SK-N-SH treated with all-trans-retinoic acid at 6 μM for 48 hours (cell line): ENCODE data around the gene PHACTR3.

ENCODE experiments used
- ATAC-seq: fragments of 200-7000 bp; cut with Tn5 transposase; 3 replicates; pipeline ENCODE4 v1.9.1; 2020; ENCODE audit warnings: mild to moderate bottlenecking, moderate library complexity
- ARNTL ChIP-seq: fragments of 450-650 bp; formaldehyde crosslinking; IDR thresholded peaks from 2 replicates; pipeline ENCODE4 v1.5.0; 2020; ENCODE audit warnings: low read depth, mild to moderate bottlenecking, moderate library complexity, borderline replicate concordance
- CSDC2 ChIP-seq: fragments of 250-450 bp; sonication (Bioruptor Pico); IDR thresholded peaks from 2 replicates; pipeline ENCODE4 v1.5.0; 2020; ENCODE audit warnings: mild to moderate bottlenecking, moderate library complexity
- CSRNP3 ChIP-seq: fragments of 250-450 bp; sonication (Bioruptor Pico); IDR thresholded peaks from 2 replicates; pipeline ENCODE4 v1.5.1; 2021; ENCODE audit warnings: mild to moderate bottlenecking, moderate library complexity
- ESRRG ChIP-seq: fragments of 250-450 bp; sonication (Bioruptor Pico); IDR thresholded peaks from 2 replicates; pipeline ENCODE4 v1.6.1; 2021; ENCODE audit warnings: mild to moderate bottlenecking
- GLIS3 ChIP-seq: fragments of 250-450 bp; sonication (Bioruptor Pico); IDR thresholded peaks from 2 replicates; pipeline ENCODE4 v1.5.0; 2020; ENCODE audit warnings: mild to moderate bottlenecking, moderate library complexity
- ISL1 ChIP-seq: fragments of 250-450 bp; sonication (Bioruptor Pico); IDR thresholded peaks from 2 replicates; pipeline ENCODE4 v2.1.2; 2022; ENCODE audit warnings: mild to moderate bottlenecking, moderate library complexity
- OSR1 ChIP-seq: fragments of 250-450 bp; sonication (Bioruptor Pico); IDR thresholded peaks from 2 replicates; pipeline ENCODE4 v1.8.0; 2022; ENCODE audit warnings: moderate library complexity, mild to moderate bottlenecking, inconsistent platforms
- PPARA ChIP-seq: fragments of 250-450 bp; sonication (Bioruptor Pico); IDR thresholded peaks from 2 replicates; pipeline ENCODE4 v1.5.0; 2020; ENCODE audit warnings: mild to moderate bottlenecking, borderline replicate concordance
- SNAI2 ChIP-seq: fragments of 250-450 bp; sonication (Bioruptor Pico); IDR thresholded peaks from 2 replicates; pipeline ENCODE4 v1.5.0; 2020; ENCODE audit warnings: mild to moderate bottlenecking, moderate library complexity
- TCF4 ChIP-seq: fragments of 250-450 bp; sonication (Bioruptor Pico); IDR thresholded peaks from 2 replicates; pipeline ENCODE4 v1.8.0; 2021; ENCODE audit warnings: mild to moderate bottlenecking, moderate library complexity, borderline replicate concordance
- TOX ChIP-seq: fragments of 250-450 bp; sonication (Bioruptor Pico); IDR thresholded peaks from 2 replicates; pipeline ENCODE4 v1.8.0; 2021; ENCODE audit warnings: mild to moderate bottlenecking, moderate library complexity, borderline replicate concordance
- TSHZ2 ChIP-seq: fragments of 250-450 bp; sonication (Bioruptor Pico); IDR thresholded peaks from 2 replicates; pipeline ENCODE4 v1.5.0; 2020; ENCODE audit warnings: mild to moderate bottlenecking, moderate library complexity
- ZC3H10 ChIP-seq: fragments of 250-450 bp; sonication (Bioruptor Pico); IDR thresholded peaks from 2 replicates; pipeline ENCODE4 v1.5.1; 2021; ENCODE audit warnings: mild to moderate bottlenecking, moderate library complexity
- ZFP3 ChIP-seq: fragments of 250-450 bp; sonication (Bioruptor Pico); IDR thresholded peaks from 2 replicates; pipeline ENCODE4 v1.5.0; 2020; ENCODE audit warnings: mild to moderate bottlenecking, moderate library complexity
- ZNF565 ChIP-seq: fragments of 450-650 bp; formaldehyde crosslinking; conservative IDR thresholded peaks from 2 replicates; pipeline ENCODE4 v1.5.0; 2020; ENCODE audit warnings: low read depth, mild to moderate bottlenecking, moderate library complexity
- ZNF70 ChIP-seq: fragments of 450-650 bp; formaldehyde crosslinking; IDR thresholded peaks from 2 replicates; pipeline ENCODE4 v1.5.0; 2020; ENCODE audit warnings: mild to moderate bottlenecking, moderate library complexity
- ZNF8 ChIP-seq: fragments of 450-650 bp; formaldehyde crosslinking; IDR thresholded peaks from 2 replicates; pipeline ENCODE4 v1.5.0; 2020; ENCODE audit warnings: mild to moderate bottlenecking, moderate library complexity
- TF ChIP-seq, protein P1 (sequence below): fragments of 250-450 bp; sonication (Bioruptor Pico); IDR thresholded peaks from 2 replicates; pipeline ENCODE4 v1.5.1; 2020; ENCODE audit warnings: low read depth, mild to moderate bottlenecking, moderate library complexity
- TF ChIP-seq, protein P2 (sequence below): fragments of 250-450 bp; sonication (Bioruptor Pico); IDR thresholded peaks from 2 replicates; pipeline ENCODE4 v1.8.0; 2020; ENCODE audit warnings: mild to moderate bottlenecking, moderate library complexity, borderline replicate concordance

Gene PHACTR3

DNA sequence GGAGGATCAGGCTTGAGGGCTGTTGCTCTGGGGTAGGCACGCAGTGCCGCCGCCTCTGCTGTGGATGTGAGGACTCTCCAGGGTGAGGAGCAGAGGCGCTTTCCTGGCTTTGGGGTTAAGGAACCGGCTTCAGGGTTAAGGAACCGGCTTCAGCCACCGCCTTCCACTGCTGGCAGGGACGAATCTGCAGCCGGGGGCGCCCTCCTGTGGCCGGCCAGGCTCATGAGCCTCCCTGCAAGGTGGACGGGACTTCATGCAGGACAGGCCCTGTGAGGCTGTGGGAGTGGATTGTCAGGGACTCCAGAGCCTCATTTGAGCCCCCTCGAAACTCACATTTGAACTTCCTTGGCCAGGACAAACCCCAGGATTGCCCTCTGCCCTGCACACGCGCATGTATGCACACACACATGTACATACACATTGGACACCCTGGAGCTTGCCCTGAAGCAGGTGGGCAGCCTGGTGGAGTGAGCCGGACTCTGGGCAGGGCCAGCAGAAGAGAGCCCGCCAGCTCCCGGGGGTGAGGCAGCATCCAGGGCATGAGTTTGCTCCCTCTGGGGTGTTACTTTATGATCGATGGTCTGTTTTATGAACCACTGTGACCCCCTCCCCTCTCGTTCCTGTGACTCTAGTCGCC is 146.9 kb downstream of the PHACTR3 start:
- ATAC-seq = peak; percentile 34; the same call in 1 of the 3 replicates
- TF ChIP-seq TOX (CRISPR knock-in tag) (no peak), SNAI2 (CRISPR knock-in tag) (no peak), ZNF8 (CRISPR knock-in tag) (no peak), ZNF565 (CRISPR knock-in tag) (no peak), CSDC2 (no peak), TSHZ2 (CRISPR knock-in tag) (no peak), ISL1 (no peak), ZNF70 (no peak), ZFP3 (CRISPR knock-in tag) (no peak)

- no peak for ATAC-seq
- TF ChIP-seq ESRRG (CRISPR knock-in tag) (no peak), PPARA (no peak), TOX (CRISPR knock-in tag) (no peak), ZNF70 (no peak), OSR1 (no peak), ZC3H10 (no peak), GLIS3 (CRISPR knock-in tag) (no peak), ZNF8 (CRISPR knock-in tag) (no peak), TSHZ2 (CRISPR knock-in tag) (no peak), SNAI2 (CRISPR knock-in tag) (no peak), ISL1 (no peak)
These were observed 147.8 kb downstream of the PHACTR3 start for GRCh38 chr20:59752101-59752586.

DNA sequence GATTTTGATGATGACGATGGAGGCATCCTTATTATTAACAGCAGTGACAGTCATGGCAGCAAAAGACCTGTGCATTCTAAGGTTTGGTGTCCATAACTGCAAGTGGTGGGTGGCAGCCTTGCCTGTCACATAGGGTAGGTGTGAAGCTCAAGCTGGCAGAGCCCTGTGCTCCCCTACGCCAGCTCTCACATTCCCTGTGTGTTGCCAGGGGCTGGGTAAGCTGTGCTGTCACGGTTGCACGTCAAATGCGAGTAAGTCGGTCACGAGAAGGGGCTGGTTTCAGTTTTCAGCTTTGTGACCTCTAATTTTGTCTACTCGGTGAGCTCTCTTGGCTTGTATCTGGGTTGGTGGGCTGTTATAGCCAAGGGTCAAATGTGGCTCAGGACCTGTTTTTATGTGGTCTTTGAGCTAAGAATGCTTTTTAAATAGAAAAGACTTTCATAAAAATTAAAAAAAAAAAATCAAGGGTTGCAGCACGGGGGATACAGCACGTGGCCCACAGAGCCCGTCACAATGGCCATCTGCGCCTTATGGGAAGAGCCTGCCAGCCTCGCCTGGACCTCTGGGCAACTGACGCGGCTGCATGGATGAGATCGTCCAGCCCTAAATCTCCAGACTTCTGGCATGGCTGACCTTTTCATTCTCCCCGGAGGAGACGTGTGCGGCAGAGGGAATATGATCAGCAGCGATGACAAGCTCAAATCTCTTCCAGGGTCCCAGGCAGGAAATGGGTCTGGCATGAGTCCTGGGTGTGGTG is 148.5 kb downstream of the PHACTR3 start:
- no peak for ATAC-seq
- TF ChIP-seq, protein P1, sequence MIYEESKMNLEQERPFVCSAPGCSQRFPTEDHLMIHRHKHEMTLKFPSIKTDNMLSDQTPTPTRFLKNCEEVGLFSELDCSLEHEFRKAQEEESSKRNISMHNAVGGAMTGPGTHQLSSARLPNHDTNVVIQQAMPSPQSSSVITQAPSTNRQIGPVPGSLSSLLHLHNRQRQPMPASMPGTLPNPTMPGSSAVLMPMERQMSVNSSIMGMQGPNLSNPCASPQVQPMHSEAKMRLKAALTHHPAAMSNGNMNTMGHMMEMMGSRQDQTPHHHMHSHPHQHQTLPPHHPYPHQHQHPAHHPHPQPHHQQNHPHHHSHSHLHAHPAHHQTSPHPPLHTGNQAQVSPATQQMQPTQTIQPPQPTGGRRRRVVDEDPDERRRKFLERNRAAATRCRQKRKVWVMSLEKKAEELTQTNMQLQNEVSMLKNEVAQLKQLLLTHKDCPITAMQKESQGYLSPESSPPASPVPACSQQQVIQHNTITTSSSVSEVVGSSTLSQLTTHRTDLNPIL = no peak
- no peak for TF ChIP-seq ISL1
- TF ChIP-seq, protein P2, sequence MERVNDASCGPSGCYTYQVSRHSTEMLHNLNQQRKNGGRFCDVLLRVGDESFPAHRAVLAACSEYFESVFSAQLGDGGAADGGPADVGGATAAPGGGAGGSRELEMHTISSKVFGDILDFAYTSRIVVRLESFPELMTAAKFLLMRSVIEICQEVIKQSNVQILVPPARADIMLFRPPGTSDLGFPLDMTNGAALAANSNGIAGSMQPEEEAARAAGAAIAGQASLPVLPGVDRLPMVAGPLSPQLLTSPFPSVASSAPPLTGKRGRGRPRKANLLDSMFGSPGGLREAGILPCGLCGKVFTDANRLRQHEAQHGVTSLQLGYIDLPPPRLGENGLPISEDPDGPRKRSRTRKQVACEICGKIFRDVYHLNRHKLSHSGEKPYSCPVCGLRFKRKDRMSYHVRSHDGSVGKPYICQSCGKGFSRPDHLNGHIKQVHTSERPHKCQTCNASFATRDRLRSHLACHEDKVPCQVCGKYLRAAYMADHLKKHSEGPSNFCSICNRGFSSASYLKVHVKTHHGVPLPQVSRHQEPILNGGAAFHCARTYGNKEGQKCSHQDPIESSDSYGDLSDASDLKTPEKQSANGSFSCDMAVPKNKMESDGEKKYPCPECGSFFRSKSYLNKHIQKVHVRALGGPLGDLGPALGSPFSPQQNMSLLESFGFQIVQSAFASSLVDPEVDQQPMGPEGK (CRISPR knock-in tag) = no peak
- TF ChIP-seq TCF4 (CRISPR knock-in tag) = no peak
- TF ChIP-seq ZFP3 (CRISPR knock-in tag) = no peak
- no peak for TF ChIP-seq ZC3H10
- TF ChIP-seq, all 23 proteins: peak for 0

- ATAC-seq = no peak
- TF ChIP-seq PPARA (no peak), TOX (CRISPR knock-in tag) (no peak), GLIS3 (CRISPR knock-in tag) (no peak), ZNF565 (CRISPR knock-in tag) (no peak), ZNF8 (CRISPR knock-in tag) (no peak), ZNF70 (no peak), ZFP3 (CRISPR knock-in tag) (no peak), CSRNP3 (CRISPR knock-in tag) (no peak), OSR1 (no peak), ESRRG (CRISPR knock-in tag) (no peak), TCF4 (CRISPR knock-in tag) (no peak), ARNTL (CRISPR knock-in tag) (no peak), SNAI2 (CRISPR knock-in tag) (no peak)
- TF ChIP-seq, protein P2 (CRISPR knock-in tag) = no peak
- TF ChIP-seq, protein P1 = no peak
These were observed 149.5 kb downstream of the PHACTR3 start for GRCh38 chr20:59753836-59754235.
